HL-60 (cell line): ENCODE results near the gene SMIM44.

Experiments used
- CTCF ChIP-seq: IDR thresholded peaks from one replicate; pipeline ENCODE4 v1.5.1; 2011; ENCODE audit warnings: low read length, control low read depth, inconsistent platforms; ENCODE audit not compliant: insufficient read depth
- GABPA ChIP-seq: IDR thresholded peaks from 2 replicates; pipeline ENCODE4 v1.6.1; 2012; ENCODE audit warnings: low read depth
- POLR2AphosphoS5 ChIP-seq: IDR thresholded peaks from 2 replicates; pipeline ENCODE4 v1.6.1; 2012; ENCODE audit warnings: low read depth
- REST ChIP-seq: IDR thresholded peaks from 2 replicates; pipeline ENCODE4 v1.6.1; 2012; ENCODE audit warnings: low read depth; ENCODE audit not compliant: insufficient replicate concordance
- SPI1 ChIP-seq: IDR thresholded peaks from 2 replicates; pipeline ENCODE4 v1.6.1; 2012; ENCODE audit warnings: low read depth, mild to moderate bottlenecking, borderline replicate concordance

- no peak for TF ChIP-seq CTCF
- TF ChIP-seq GABPA = no peak
- TF ChIP-seq SPI1 = no peak
- TF ChIP-seq REST = no peak
- no peak for TF ChIP-seq POLR2AphosphoS5
These were observed 40.7 kb downstream of the SMIM44 start for GRCh38 chr19:3442487-3443071.
